H9 (cell line): ENCODE data around the gene MSRB2. TPM values are rescaled to one million over a fixed set of nuclear protein-coding genes. Genes with fewer than 3 reads are reported as not detected.

Experiments
- DNase-seq: peaks from one replicate; pipeline ENCODE4 v3.0.0-alpha.2; 2017
- H2AFZ ChIP-seq: one replicate; pipeline ENCODE4 v1.6.1; 2013; ENCODE audit warnings: mild to moderate bottlenecking, low read length, control low read depth, moderate library complexity
- H2AK5ac ChIP-seq: 2 replicates; pipeline ENCODE4 v1.6.1; 2013; ENCODE audit warnings: low read length, control low read depth, mixed read lengths; ENCODE audit not compliant: insufficient read length
- H2BK120ac ChIP-seq: one replicate; pipeline ENCODE4 v1.6.1; 2013; ENCODE audit warnings: low read depth, mild to moderate bottlenecking, low read length, control low read depth, inconsistent platforms; ENCODE audit not compliant: poor library complexity, severe bottlenecking
- H2BK12ac ChIP-seq: 2 replicates; pipeline ENCODE4 v1.6.1; 2013; ENCODE audit warnings: low read length, control low read depth, mixed read lengths, low read depth; ENCODE audit not compliant: insufficient read length
- H2BK15ac ChIP-seq: 2 replicates; pipeline ENCODE4 v1.6.1; 2013; ENCODE audit warnings: low read depth, low read length, control low read depth
- H2BK20ac ChIP-seq: one replicate; pipeline ENCODE4 v1.6.1; 2013; ENCODE audit warnings: low read depth, mild to moderate bottlenecking, low read length, control low read depth, inconsistent platforms; ENCODE audit not compliant: poor library complexity, severe bottlenecking
- H2BK5ac ChIP-seq: 2 replicates; pipeline ENCODE4 v1.6.1; 2013; ENCODE audit warnings: low read length, control low read depth, mixed read lengths; ENCODE audit not compliant: insufficient read length
- H3K14ac ChIP-seq: 2 replicates; pipeline ENCODE4 v1.6.1; 2013; ENCODE audit warnings: low read length, control low read depth; ENCODE audit not compliant: insufficient read depth
- H3K18ac ChIP-seq: 2 replicates; pipeline ENCODE4 v1.6.1; 2013; ENCODE audit warnings: low read depth, mild to moderate bottlenecking, mixed read lengths, low read length, control low read depth; ENCODE audit not compliant: insufficient read length
- H3K23ac ChIP-seq: 2 replicates; pipeline ENCODE4 v1.6.1; 2013; ENCODE audit warnings: low read length, control low read depth, mixed read lengths, low read depth; ENCODE audit not compliant: insufficient read length
- H3K23me2 ChIP-seq: 2 replicates; pipeline ENCODE4 v1.6.1; 2013; ENCODE audit warnings: low read depth, mild to moderate bottlenecking, mixed read lengths, low read length, control low read depth; ENCODE audit not compliant: insufficient read length, poor library complexity, severe bottlenecking
- H3K27ac ChIP-seq: 2 replicates; pipeline ENCODE4 v1.5.1; 2013; ENCODE audit warnings: low read length, control low read depth, mixed read lengths, low read depth; ENCODE audit not compliant: insufficient read length
- H3K27me3 ChIP-seq: 2 replicates; pipeline ENCODE4 v1.6.1; 2013; ENCODE audit warnings: low read length, control low read depth, inconsistent platforms; ENCODE audit not compliant: insufficient read depth
- H3K4ac ChIP-seq: 2 replicates; pipeline ENCODE4 v1.6.1; 2013; ENCODE audit warnings: low read depth, mild to moderate bottlenecking, control low read depth, inconsistent platforms, low read length, moderate library complexity
- H3K4me1 ChIP-seq: 2 replicates; pipeline ENCODE4 v1.6.1; 2013; ENCODE audit warnings: low read length, control low read depth, inconsistent platforms; ENCODE audit not compliant: insufficient read depth
- H3K4me2 ChIP-seq: 2 replicates; pipeline ENCODE4 v1.6.1; 2013; ENCODE audit warnings: low read length, control low read depth, mixed read lengths; ENCODE audit not compliant: insufficient read length, insufficient read depth
- H3K56ac ChIP-seq: 2 replicates; pipeline ENCODE4 v1.6.1; 2013; ENCODE audit warnings: low read depth, mild to moderate bottlenecking, mixed read lengths, low read length, control low read depth; ENCODE audit not compliant: insufficient read length
- H3K79me1 ChIP-seq: 2 replicates; pipeline ENCODE4 v1.6.1; 2013; ENCODE audit warnings: low read depth, mild to moderate bottlenecking, moderate library complexity, low read length, control low read depth, inconsistent platforms; ENCODE audit not compliant: insufficient read depth, poor library complexity, severe bottlenecking
- H3K79me2 ChIP-seq: 2 replicates; pipeline ENCODE4 v1.6.1; 2013; ENCODE audit warnings: low read length, control low read depth, inconsistent platforms; ENCODE audit not compliant: insufficient read depth
- H3K9ac ChIP-seq: 2 replicates; pipeline ENCODE4 v1.6.1; 2013; ENCODE audit warnings: low read length, control low read depth, mixed read lengths; ENCODE audit not compliant: insufficient read length; ENCODE audit errors: extremely low read depth
- H3K9me3 ChIP-seq: one replicate; pipeline ENCODE4 v1.6.1; 2013; ENCODE audit warnings: low read depth, low read length, inconsistent platforms; ENCODE audit not compliant: control insufficient read depth
- H3T11ph ChIP-seq: one replicate; pipeline ENCODE4 v1.6.1; 2013; ENCODE audit warnings: mild to moderate bottlenecking, low read length, control low read depth, inconsistent platforms
- H4K20me1 ChIP-seq: one replicate; pipeline ENCODE4 v1.6.1; 2013; ENCODE audit not compliant: control insufficient read depth, insufficient read length, insufficient read depth
- H4K5ac ChIP-seq: 2 replicates; pipeline ENCODE4 v1.6.1; 2013; ENCODE audit warnings: low read depth, mild to moderate bottlenecking, mixed read lengths, low read length, control low read depth; ENCODE audit not compliant: insufficient read length
- H4K8ac ChIP-seq: replicated peaks from 2 replicates; pipeline ENCODE4 v1.6.1; 2013; ENCODE audit warnings: low read length, control low read depth, mixed read lengths, low read depth; ENCODE audit not compliant: insufficient read length
- H4K91ac ChIP-seq: 2 replicates; pipeline ENCODE4 v1.6.1; 2013; ENCODE audit warnings: low read depth, mild to moderate bottlenecking, moderate library complexity, mixed read lengths, low read length, control low read depth; ENCODE audit not compliant: insufficient read length
- H3K27ac Mint-ChIP-seq, 3 experiments: 2 replicates in 2 of 3; 3 replicates in 1 of 3; pipeline ENCODE4 v1.8.0; 2020 to 2021; ENCODE audit warnings: mixed read lengths in 3 of 3, mild to moderate bottlenecking in 1 of 3, moderate library complexity in 1 of 3
- H3K27me3 Mint-ChIP-seq: 2 replicates; pipeline ENCODE4 v1.8.0; 2021; ENCODE audit warnings: low read depth, mild to moderate bottlenecking, moderate library complexity, mixed read lengths
- H3K36me3 Mint-ChIP-seq, 3 experiments: 2 replicates in 2 of 3; 3 replicates in 1 of 3; pipeline ENCODE4 v1.8.0; 2020 to 2021; ENCODE audit warnings: low read depth in 3 of 3, mixed read lengths in 3 of 3; ENCODE audit not compliant: insufficient read depth in 1 of 3
- H3K4me1 Mint-ChIP-seq, 2 experiments: 2 replicates each; pipeline ENCODE4 v1.8.0; 2020; ENCODE audit warnings: mixed read lengths in 2 of 2
- H3K4me3 Mint-ChIP-seq, 2 experiments: 2 replicates in 1 of 2; 3 replicates in 1 of 2; pipeline ENCODE4 v1.8.0; 2020 to 2021; ENCODE audit warnings: mild to moderate bottlenecking in 2 of 2, mixed read lengths in 2 of 2, moderate library complexity in 1 of 2
- H3K9me3 Mint-ChIP-seq, 2 experiments: 2 replicates in 1 of 2; 3 replicates in 1 of 2; pipeline ENCODE4 v1.8.0; 2020; ENCODE audit warnings: mild to moderate bottlenecking in 2 of 2, mixed read lengths in 2 of 2, moderate library complexity in 1 of 2
- whole genome bisulfite sequencing: extraction: QIAGEN DNeasy Blood & Tissue Kit; methylation state at CpG from one replicate; pipeline ENCODE4 v1.1.7; 2013; ENCODE audit warnings: missing lambda C conversion rate, low lambda C conversion rate, mixed read lengths; ENCODE audit not compliant: insufficient read length; ENCODE audit errors: extremely low coverage; 5-methylcytosine and 5-hydroxymethylcytosine counted together
- total RNA-seq: library from RNA; stranded (reverse); gene quantifications from 2 replicates; pipeline ENCODE4 v1.2.1, GENCODE V29; 2021
- TF ChIP-seq, protein P1 (sequence below): fragments of 200-600 bp; sonication (generic); conservative IDR thresholded peaks from 3 replicates; pipeline ENCODE4 v1.8.0; 2021; ENCODE audit warnings: antibody characterized with exemption, mild to moderate bottlenecking

MSRB2 gene
- total RNA-seq, 1 experiment from 2014 or later, result 18.0 TPM

DNA sequence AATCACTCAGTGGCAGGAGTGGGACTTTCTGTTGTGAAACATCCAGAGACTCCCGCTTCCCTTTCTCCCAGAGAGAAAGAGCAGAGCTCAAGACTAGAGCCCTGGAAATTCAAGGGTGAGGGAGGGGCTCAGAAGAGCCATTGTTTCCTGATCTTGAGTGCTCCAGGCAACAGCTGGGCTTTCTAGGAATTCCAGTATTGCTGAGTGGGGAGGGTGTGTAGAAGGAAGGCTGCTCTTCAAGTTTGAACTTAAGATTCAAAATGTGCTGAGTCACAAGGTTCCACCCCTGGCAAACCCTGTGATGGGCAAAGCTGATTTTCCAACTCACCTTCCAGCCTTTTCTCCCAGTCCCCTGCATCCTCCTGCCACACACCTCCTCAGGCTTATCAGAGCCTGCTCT lies 42.3 kb upstream of the MSRB2 start:
- Histone ChIP-seq H2BK120ac (no peak overlapping the region), H3K23ac (no peak overlapping the region), H2BK12ac (no peak overlapping the region), H3K79me2 (no peaks in the 10 kb centered on the region), H2AK5ac (no peak overlapping the region), H3K4ac (no peak overlapping the region), H2AFZ (no peak overlapping the region), H3K4me2 (no peak overlapping the region), H2BK20ac (no peak overlapping the region), H2BK15ac (no peak overlapping the region), H3K14ac (no peak overlapping the region), H3K9me3 (no peaks in the 10 kb centered on the region), H3K23me2 (no peaks in the 10 kb centered on the region), H3K4me1 (peaks cover 13% of the 10 kb centered on the region), H3K79me1 (no peaks in the 10 kb centered on the region), H4K5ac (no peak overlapping the region), H4K8ac (no peak overlapping the region), H3K56ac (no peak overlapping the region), H2BK5ac (no peak overlapping the region), H4K91ac (no peak overlapping the region), H4K20me1 (no peaks in the 10 kb centered on the region), H3K27ac (no peak overlapping the region), H3T11ph (no peak overlapping the region), H3K27me3 (no peaks in the 10 kb centered on the region), H3K9ac (no peak overlapping the region), H3K18ac (no peak overlapping the region)
- Mint-ChIP-seq H3K27me3 (no peaks in the 10 kb centered on the region; the same call in 1 of the 2 replicates), H3K4me3 (no peak overlapping the region), H3K9me3 (no peaks in the 10 kb centered on the region), H3K27ac (peak overlapping the region in 2 of 3 experiments; percentile 6 to 25; a peak in 1 of 7 replicates), H3K36me3 (no peaks in the 10 kb centered on the region), H3K4me1 (peaks cover 51 to 52% of the 10 kb centered on the region in 2 experiments)
- no peak for DNase-seq
- no CpG with 5 or more reads among the region's 1 CpG for WGBS
- TF ChIP-seq, protein P1, sequence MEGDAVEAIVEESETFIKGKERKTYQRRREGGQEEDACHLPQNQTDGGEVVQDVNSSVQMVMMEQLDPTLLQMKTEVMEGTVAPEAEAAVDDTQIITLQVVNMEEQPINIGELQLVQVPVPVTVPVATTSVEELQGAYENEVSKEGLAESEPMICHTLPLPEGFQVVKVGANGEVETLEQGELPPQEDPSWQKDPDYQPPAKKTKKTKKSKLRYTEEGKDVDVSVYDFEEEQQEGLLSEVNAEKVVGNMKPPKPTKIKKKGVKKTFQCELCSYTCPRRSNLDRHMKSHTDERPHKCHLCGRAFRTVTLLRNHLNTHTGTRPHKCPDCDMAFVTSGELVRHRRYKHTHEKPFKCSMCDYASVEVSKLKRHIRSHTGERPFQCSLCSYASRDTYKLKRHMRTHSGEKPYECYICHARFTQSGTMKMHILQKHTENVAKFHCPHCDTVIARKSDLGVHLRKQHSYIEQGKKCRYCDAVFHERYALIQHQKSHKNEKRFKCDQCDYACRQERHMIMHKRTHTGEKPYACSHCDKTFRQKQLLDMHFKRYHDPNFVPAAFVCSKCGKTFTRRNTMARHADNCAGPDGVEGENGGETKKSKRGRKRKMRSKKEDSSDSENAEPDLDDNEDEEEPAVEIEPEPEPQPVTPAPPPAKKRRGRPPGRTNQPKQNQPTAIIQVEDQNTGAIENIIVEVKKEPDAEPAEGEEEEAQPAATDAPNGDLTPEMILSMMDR, result no peak
